ENCODE results near the gene PANK4.

The PANK4 gene

GRCh38 chr1:2494323-2494693 is 32.1 kb downstream of the PANK4 start:
- DNase-seq = no peak

DNA sequence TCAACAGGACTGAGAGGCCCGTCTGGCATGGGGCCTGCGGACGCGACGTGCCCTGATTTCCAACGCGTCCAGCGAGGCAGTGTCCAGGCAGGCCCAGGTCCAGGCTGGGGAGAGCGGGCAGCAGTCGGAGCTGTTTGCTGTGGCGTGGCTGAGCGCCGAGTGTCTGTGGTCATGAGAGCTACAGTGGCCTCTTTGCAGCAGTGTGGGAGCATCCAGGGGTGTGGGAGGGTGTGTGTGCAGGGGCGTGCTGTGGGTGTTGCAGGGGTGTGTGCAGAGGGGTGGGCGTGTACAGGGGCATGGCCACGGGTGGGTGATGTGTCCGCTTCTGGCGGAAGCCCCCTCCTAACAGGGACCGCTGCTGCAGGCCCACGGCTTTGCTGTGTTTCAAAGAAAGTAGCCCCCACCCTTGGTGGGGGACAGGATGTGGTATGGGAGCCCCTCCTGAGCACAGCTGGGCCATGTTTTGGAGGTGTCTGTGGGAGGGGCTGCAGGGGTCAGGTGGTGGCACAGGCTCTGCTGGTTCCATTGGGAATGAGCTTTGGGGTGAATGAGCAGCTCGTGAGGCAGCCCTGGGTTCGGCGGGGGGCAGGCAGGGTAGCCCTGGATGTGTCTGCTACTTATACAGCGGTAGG is 32.6 kb downstream of the PANK4 start:
- no peak for DNase-seq

GRCh38 chr1:2493218-2493617 is 33.2 kb downstream of the PANK4 start:
- no peak for DNase-seq

- DNase-seq = no peak
Observed at GRCh38 chr1:2492091-2492490, 34.3 kb downstream of the PANK4 start.

GRCh38 chr1:2489615-2490014 is 36.8 kb downstream of the PANK4 start:
- no peak for DNase-seq

GRCh38 chr1:2488688-2489087 is 37.7 kb downstream of the PANK4 start:
- DNase-seq = no peak

- no peak for DNase-seq
Observed at GRCh38 chr1:2486558-2486957, 39.8 kb downstream of the PANK4 start.

GRCh38 chr1:2486041-2486440 is 40.4 kb downstream of the PANK4 start:
- no peak for DNase-seq

DNA sequence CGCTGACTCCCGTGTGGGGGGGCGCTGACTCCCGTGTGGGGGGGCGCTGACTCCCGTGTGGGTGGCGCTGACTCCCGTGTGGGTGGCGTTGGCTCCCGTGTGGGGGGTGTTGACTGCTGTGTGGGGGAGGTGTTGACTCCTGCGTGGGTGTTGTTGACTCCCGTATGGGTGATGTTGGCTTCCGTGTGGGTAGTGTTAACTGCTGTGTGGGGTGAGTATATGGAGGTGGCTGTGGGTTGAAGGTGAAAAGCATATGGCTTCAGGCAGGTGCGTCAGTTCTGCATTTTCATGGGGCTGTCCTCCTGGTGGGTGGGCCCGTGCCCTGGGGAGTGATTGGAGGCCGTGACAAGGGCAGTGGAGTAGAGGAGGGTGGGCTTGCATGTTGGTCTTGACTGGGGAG is 42.4 kb downstream of the PANK4 start:
- DNase-seq = no peak

GRCh38 chr1:2483026-2483425 is 43.4 kb downstream of the PANK4 start:
- no peak for DNase-seq

DNA sequence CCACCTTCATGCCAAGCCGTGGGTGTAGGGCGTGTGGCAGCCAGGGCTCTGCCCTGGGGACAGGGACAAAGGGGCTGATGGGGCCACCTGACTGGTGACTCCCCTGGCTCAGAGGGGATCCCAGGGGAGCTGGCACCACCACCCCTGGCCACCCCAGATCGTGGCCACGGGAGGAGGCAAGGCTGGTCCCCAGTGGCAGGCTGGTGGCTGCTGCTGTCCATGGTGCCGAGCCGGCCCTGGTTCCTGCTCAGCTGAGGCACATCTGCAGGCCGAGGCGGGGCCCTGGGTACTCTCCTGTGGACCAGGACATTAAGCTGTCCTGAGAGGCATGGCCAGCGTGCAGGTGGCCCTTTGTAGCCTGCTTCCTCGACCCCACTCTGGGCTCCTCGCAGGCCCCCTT is 43.8 kb downstream of the PANK4 start:
- no peak for DNase-seq

DNA sequence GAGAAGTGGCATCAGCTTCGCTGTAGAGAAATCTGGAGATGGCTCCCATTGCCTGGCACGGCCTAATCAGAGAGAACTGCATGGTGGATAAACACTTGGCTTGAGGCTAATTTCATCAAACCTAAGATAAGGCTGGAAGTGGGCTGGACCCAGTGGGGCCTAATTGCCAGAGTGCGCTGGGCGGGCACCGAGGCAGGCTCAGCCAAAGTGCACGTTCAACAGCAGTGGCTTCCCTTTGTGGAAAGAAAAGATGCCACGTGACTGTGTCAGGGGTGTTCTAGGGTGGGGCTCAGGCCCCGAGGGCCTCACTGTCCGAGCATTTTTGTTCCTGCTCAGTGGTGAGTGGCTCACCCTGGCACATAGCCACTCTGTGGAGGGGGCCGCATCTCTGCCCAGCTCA is 44.5 kb downstream of the PANK4 start:
- DNase-seq = no peak

- DNase-seq = no peak
Observed at GRCh38 chr1:2480986-2481364, 45.4 kb downstream of the PANK4 start.

DNA sequence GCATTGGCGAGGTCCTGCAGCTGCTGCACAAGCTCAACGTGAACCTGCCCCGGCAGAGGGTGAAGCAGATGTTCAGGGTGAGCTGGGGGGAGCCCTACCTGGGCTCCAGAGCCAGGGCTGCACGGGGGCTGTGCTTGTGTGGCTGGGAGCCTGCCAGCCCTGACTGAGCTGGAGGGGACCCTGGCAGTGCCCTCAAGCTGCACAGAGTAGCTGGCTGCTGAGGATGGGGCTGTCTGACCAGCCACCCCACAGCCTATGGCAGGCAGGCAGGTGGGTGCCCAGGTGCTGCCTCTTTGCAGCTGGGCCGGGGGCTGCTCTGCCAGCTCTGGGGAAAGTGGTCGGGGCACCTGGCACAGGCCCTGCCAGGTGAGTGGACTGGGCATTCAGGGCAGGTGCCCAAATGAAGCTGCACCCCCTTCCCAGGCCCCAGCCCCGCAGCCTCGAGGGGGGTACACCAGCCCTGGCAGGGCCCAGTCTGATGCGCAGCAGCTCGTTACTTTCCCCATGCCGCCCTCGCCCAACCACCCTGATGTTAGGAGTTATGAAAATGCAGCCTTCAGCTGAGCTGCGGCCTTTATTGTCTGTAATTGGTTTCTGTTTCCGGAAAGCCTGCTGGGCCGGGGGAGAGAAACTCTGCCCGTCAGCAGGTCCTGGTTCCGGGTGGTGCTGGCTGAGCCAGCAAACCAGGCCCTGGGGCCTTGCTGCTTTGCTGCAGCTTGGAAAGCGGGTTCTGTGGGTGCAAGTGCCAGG is 46.0 kb downstream of the PANK4 start:
- DNase-seq = no peak

DNA sequence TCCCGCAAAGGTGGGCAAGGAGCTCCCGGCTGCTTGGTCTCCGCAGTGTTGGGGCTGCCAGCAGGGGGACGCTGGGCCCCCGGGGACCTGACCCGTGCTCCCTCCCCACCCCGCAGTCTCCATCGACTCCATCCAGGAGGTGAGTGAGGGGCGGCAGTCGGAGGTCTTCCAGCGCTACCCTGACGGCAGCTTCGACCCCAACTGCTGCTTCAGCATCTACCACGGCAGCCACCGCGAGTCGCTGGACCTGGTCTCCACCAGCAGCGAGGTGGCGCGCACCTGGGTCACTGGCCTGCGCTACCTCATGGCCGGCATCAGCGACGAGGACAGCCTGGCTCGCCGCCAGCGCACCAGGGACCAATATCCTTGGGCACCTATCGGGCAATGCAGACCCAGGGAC is 46.8 kb downstream of the PANK4 start:
- no peak for DNase-seq

GRCh38 chr1:2479186-2479585 is 47.2 kb downstream of the PANK4 start:
- DNase-seq = no peak

DNA sequence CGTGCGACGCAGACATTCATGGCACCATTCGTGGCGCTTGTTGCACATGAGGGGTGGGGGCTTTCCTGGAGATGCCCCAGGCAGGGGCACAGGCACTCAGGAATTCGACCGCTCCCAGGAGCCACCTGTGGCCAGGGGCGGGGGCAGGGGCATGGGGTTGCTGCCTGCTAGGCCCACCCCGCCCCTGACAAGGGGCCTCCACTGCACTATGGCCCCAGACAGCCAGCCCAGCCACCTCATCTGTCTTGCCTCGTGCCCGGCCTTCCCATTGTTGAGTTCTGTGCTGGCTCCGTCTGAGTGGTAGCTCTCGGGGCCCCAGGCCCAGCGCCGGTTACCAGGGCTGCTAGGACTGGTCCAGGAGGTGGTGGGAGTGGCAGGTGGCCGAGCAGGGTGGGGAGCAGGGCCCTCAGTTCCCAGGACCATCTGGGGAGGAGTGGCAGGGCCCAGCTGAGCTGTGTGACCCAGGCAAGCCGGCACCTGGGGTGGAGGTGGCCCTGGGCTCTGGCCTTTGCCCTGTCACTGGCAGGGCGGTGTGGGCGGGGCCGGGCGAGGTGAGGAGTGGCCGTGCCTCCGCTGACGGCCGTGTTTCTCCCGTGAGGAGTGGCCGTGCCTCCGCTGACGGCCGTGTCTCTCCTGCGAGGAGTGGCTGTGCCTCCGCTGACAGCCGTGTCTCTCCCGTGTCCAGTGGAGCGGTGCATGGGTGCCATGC is 48.5 kb downstream of the PANK4 start:
- DNase-seq = no peak

- DNase-seq = no peak
Observed at GRCh38 chr1:2477309-2477708, 49.1 kb downstream of the PANK4 start.

GRCh38 chr1:2476061-2476999 is 50.1 kb downstream of the PANK4 start, which contains the start of gene PLCH2:
TSS of gene PLCH2 (plus strand) at chr1:2476289. CDS start at chr1:2476589, 300 bp downstream.
- DNase-seq = no peak

DNA sequence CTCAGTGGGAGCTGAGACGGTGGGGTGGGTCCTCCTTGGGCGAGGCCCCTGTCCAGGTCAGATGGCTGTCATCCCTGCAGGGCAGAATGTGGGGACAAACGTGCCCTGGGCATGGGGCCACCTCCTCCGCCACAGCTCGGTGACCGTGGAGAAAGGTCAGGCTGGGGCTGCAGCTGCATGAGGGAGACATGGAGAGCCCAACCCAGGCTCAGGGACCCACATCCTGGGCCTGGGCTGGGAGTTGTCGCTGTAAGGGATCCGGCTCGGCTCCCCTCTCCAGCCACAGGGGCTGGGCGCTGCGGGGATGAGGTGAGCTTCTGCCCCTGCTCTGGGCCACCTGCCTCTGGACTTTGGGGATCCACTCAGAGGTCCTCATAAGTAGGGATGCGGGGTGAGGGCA is 50.8 kb downstream of the PANK4 start:
- no peak for DNase-seq

DNA sequence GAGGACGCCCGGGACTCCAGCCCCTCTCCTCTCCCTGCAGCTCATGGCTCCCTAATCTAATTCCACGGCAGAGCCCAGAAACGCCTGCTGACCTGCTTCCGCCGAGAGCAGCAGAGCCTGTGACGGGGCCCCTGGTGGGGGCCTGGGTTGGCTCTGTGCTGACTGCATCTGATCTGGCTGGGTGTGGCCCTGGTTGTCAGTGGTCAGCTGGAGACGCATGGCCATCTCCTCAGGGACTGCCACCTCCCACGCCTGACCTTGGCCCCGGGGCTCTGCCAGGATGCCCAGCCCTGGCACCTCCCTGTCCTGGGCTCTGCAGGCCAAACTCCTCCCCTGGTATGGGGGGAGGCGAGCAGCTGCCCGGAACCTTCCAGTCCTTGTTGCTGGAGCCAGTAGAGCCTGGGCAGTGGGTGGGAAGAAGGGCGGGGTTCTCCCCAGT is 51.4 kb downstream of the PANK4 start:
- DNase-seq = no peak

DNA sequence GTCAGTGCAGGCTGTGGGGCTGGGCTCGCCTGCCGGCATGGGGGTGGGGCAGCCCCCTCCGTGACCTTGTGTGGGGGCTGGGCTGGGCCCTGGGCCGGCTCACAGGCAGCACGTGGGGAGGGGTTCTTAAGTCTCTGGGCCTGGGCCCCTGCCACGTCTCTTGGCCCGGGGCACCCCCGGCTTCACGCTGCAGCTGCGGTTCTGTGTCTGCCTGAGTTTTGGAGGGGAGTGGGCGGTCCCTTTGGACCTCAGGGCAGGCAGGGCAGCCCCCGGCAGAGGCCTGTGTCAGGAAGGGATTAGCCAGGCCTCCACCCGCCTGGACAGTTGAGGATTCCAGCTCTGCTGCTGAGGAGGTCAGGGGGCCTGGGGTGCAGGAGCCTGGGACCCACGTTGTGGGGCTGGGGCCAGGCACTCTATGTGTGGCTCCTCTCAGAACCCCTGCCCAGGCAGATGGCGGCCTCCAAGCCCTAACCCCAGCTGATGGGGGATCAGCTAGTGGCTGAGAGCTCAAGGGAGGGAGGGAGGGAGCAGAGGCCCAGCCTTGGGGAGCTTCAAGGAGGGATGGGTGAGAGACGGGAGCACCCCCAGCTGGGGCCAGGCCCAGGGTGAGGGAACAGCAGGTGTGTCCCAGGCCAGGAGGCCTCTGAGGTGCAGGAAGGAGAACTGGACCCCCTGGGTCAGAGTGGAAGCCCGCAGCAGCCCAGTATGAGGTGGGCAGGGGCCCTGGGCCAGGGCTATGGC is 52.1 kb downstream of the PANK4 start:
- DNase-seq = no peak
